HepG2 (cell line): ENCODE results near the gene LITAFD. TPM values are rescaled to one million over a fixed set of nuclear protein-coding genes. Genes with fewer than 3 reads are reported as not detected.

ENCODE experiments used
- AHDC1 ChIP-seq: sonication (generic); formaldehyde crosslinking; IDR thresholded peaks from 2 replicates; pipeline ENCODE4 v1.5.1; 2020; ENCODE audit warnings: mild to moderate bottlenecking, missing genetic modification reagents, borderline replicate concordance
- CREBL2 ChIP-seq: sonication (generic); formaldehyde crosslinking; IDR thresholded peaks from 2 replicates; pipeline ENCODE4 v1.8.1; 2023; ENCODE audit warnings: missing genetic modification reagents, mild to moderate bottlenecking, borderline replicate concordance
- GPBP1L1 ChIP-seq: sonication (generic); formaldehyde crosslinking; IDR thresholded peaks from 2 replicates; pipeline ENCODE4 v1.5.0; 2020; ENCODE audit warnings: mild to moderate bottlenecking, missing genetic modification reagents
- KDM2A ChIP-seq: sonication (generic); formaldehyde crosslinking; IDR thresholded peaks from 2 replicates; pipeline ENCODE4 v1.4.0; 2020; ENCODE audit warnings: low read depth, missing genetic modification reagents, borderline replicate concordance
- NAIF1 ChIP-seq: sonication (generic); formaldehyde crosslinking; IDR thresholded peaks from 2 replicates; pipeline ENCODE4 v1.5.0; 2020; ENCODE audit warnings: mild to moderate bottlenecking, missing genetic modification reagents, borderline replicate concordance
- PAXIP1 ChIP-seq: sonication (generic); formaldehyde crosslinking; conservative IDR thresholded peaks from 2 replicates; pipeline ENCODE4 v1.4.0; 2020; ENCODE audit warnings: mild to moderate bottlenecking, missing genetic modification reagents, moderate library complexity
- REPIN1 ChIP-seq: sonication (generic); formaldehyde crosslinking; IDR thresholded peaks from 2 replicates; pipeline ENCODE4 v1.8.0; 2022; ENCODE audit warnings: missing genetic modification reagents, low read depth, mild to moderate bottlenecking, borderline replicate concordance
- SOX6 ChIP-seq, 2 experiments: fragments of 450-650 bp in 1 of 2; sonication (generic) in 1 of 2; formaldehyde crosslinking in 1 of 2; IDR thresholded peaks; 2 replicates each; pipeline versions ENCODE4 v1.4.0 to v1.6.1; 2017 to 2020; ENCODE audit warnings: antibody characterized with exemption in 1 of 2, mild to moderate bottlenecking in 1 of 2, missing genetic modification reagents in 1 of 2
- SRSF1 ChIP-seq: fragments of 200-400 bp; formaldehyde crosslinking; optimal IDR thresholded peaks from 2 replicates; pipeline ENCODE3; 2017; ENCODE audit warnings: mild to moderate bottlenecking, low read depth, low read length, moderate library complexity
- THYN1 ChIP-seq: sonication (generic); formaldehyde crosslinking; IDR thresholded peaks from 2 replicates; pipeline ENCODE4 v1.8.1; 2023; ENCODE audit warnings: low read depth, mild to moderate bottlenecking, moderate library complexity, missing genetic modification reagents, borderline replicate concordance
- ZFP36L1 ChIP-seq: sonication (generic); formaldehyde crosslinking; IDR thresholded peaks from 2 replicates; pipeline ENCODE4 v1.8.0; 2022; ENCODE audit warnings: mild to moderate bottlenecking, missing genetic modification reagents, moderate library complexity
- ZNF251 ChIP-seq: sonication (generic); formaldehyde crosslinking; IDR thresholded peaks from 2 replicates; pipeline ENCODE4 v1.9.0; 2021; ENCODE audit warnings: mild to moderate bottlenecking, missing genetic modification reagents
- ZNF431 ChIP-seq: sonication (generic); formaldehyde crosslinking; IDR thresholded peaks from 2 replicates; pipeline ENCODE4 v1.9.0; 2022; ENCODE audit warnings: missing genetic modification reagents, low read depth, mild to moderate bottlenecking, borderline replicate concordance
- ZNF605 ChIP-seq: sonication (generic); formaldehyde crosslinking; IDR thresholded peaks from 2 replicates; pipeline ENCODE4 v1.8.0; 2022; ENCODE audit warnings: mild to moderate bottlenecking, missing genetic modification reagents
- ZNF670 ChIP-seq: sonication (generic); formaldehyde crosslinking; IDR thresholded peaks from 2 replicates; pipeline ENCODE4 v1.8.0; 2022; ENCODE audit warnings: mild to moderate bottlenecking, missing genetic modification reagents, borderline replicate concordance
- ZNF788 ChIP-seq: sonication (generic); formaldehyde crosslinking; IDR thresholded peaks from 2 replicates; pipeline ENCODE4 v1.5.0; 2020; ENCODE audit warnings: mild to moderate bottlenecking, missing genetic modification reagents, borderline replicate concordance
- polyA plus RNA-seq, 8 experiments: library from polyadenylated mRNA; depleted of rRNA in 3 of 8; stranded (reverse) in 7 of 8; unstranded in 1 of 8; fragments of >200 nt; fragmentation: Illumina TruSeq in 4 of 8; extraction: Trizol in 4 of 8; gene quantifications; 2 replicates each; pipeline versions ENCODE4 v1.2.1 to v1.2.3, GENCODE V29; 2011 to 2016; ENCODE audit warnings: low read depth in 4 of 8, missing spikeins in 1 of 8, mixed read lengths in 1 of 8; ENCODE audit not compliant: insufficient read depth in 1 of 8
- total RNA-seq, 5 experiments: library from RNA; depleted of rRNA; stranded (reverse); fragments of >200 nt; fragmentation: Illumina TruSeq; extraction: Trizol; gene quantifications; 2 replicates each; pipeline ENCODE4 v1.2.3, GENCODE V29; 2016; ENCODE audit warnings: low read depth in 1 of 5

The LITAFD gene
- total and polyA plus RNA-seq, 2 of the 13 experiments (the other 11 are each of a cell fraction or from before 2014, with no cell fraction given) = not detected

GRCh38 chr16:8859913-8860881 is 22.0 kb upstream of the LITAFD start (continued):
- TF ChIP-seq THYN1 (CRISPR knock-in tag) (no peak), ZNF788 (CRISPR knock-in tag) (peak; percentile 91; the same call in 1 of the 2 replicates), NAIF1 (CRISPR knock-in tag) (no peak), SRSF1 (peak; percentile 12), KDM2A (CRISPR knock-in tag) (peak; percentile 85), CREBL2 (no peak; the same call in 1 of the 2 replicates), ZFP36L1 (CRISPR knock-in tag) (peak; percentile 93), AHDC1 (CRISPR knock-in tag) (peak; percentile 84), SOX6 (IDR thresholded peaks at IDR 0.05) (no peak), SOX6 (CRISPR knock-in tag; IDR thresholded peaks at IDR 0.05) (peak; percentile 90), ZNF251 (CRISPR knock-in tag) (no peak), REPIN1 (CRISPR knock-in tag) (peak; percentile 95), ZNF670 (CRISPR knock-in tag) (0 out of 2 replicates have a peak, but pooled peaks have one; percentile 75), ZNF605 (CRISPR knock-in tag) (peak; percentile 77; the same call in 1 of the 2 replicates), ZNF431 (CRISPR knock-in tag) (no peak), GPBP1L1 (CRISPR knock-in tag) (no peak), PAXIP1 (CRISPR knock-in tag) (peak; percentile 87)
